Activated T-cell treated with anti-CD3 and anti-CD28 coated beads, Interleukin-2, amount 50 U/mL, for 4 hours (primary cell): ENCODE results near the gene FER. TPM values are rescaled to one million over a fixed set of nuclear protein-coding genes. Genes with fewer than 3 reads are reported as not detected.
"Not testable (repeated sequence)": the region's sequence is repeated elsewhere in the genome, so short reads cannot be mapped to it uniquely, and the experiment has no call there.

Experiments
- ATAC-seq, 2 donors: fragments of 200-7000 bp; cut with Tn5 transposase; one replicate each; pipeline ENCODE4 v1.10.0; 2021
- DNase-seq: peaks from one replicate; pipeline ENCODE4 v3.0.0-alpha.2; 2020
- H3K27me3 Mint-ChIP-seq: one replicate; pipeline ENCODE4 v1.8.0; 2021; ENCODE audit warnings: low read depth, mixed read lengths
- H3K36me3 Mint-ChIP-seq: one replicate; pipeline ENCODE4 v1.8.0; 2022; ENCODE audit warnings: mixed read lengths; ENCODE audit not compliant: insufficient read depth
- H3K4me1 Mint-ChIP-seq: one replicate; pipeline ENCODE4 v1.8.0; 2021; ENCODE audit warnings: low read depth, mixed read lengths
- H3K4me3 Mint-ChIP-seq: one replicate; pipeline ENCODE4 v1.8.0; 2021; ENCODE audit warnings: mild to moderate bottlenecking, moderate library complexity, mixed read lengths
- H3K9me3 Mint-ChIP-seq: one replicate; pipeline ENCODE4 v1.8.0; 2021; ENCODE audit warnings: mixed read lengths
- total RNA-seq, 3 donors: library from RNA; stranded (reverse); gene quantifications; one replicate each; pipeline ENCODE4 v1.2.1, GENCODE V29; 2021

FER gene
- total RNA-seq, 3 donors from 2014 or later, result 5.1 to 7.4 (median 7.3) TPM

GRCh38 chr5:109052216-109052615, 304.5 kb downstream of the FER start:
- ATAC-seq, H3K9me3 Mint-ChIP-seq, H3K4me1 Mint-ChIP-seq, DNase-seq, H3K4me3 Mint-ChIP-seq, H3K27me3 Mint-ChIP-seq: not testable (repeated sequence)
- peaks cover 24% of the 10 kb centered on the region for H3K36me3 Mint-ChIP-seq

GRCh38 chr5:109053995-109054417, 306.3 kb downstream of the FER start:
- Mint-ChIP-seq H3K4me1 (no peaks in the 10 kb centered on the region), H3K36me3 (peaks cover 23% of the 10 kb centered on the region), H3K4me3 (no peak overlapping the region), H3K9me3 (no peaks in the 10 kb centered on the region), H3K27me3 (no peaks in the 10 kb centered on the region)
- ATAC-seq (no peak), DNase-seq (no peak)

- Mint-ChIP-seq H3K4me1 (no peaks in the 10 kb centered on the region), H3K27me3 (no peaks in the 10 kb centered on the region)
- no peak for ATAC-seq
Measured at GRCh38 chr5:109060378-109061025, 312.8 kb downstream of the FER start.

GRCh38 chr5:109062664-109063063, 315.0 kb downstream of the FER start:
- Mint-ChIP-seq H3K4me3 (no peak overlapping the region), H3K36me3 (peaks cover 4% of the 10 kb centered on the region), H3K27me3 (no peaks in the 10 kb centered on the region), H3K4me1 (no peaks in the 10 kb centered on the region), H3K9me3 (no peaks in the 10 kb centered on the region)
- no peak for ATAC-seq
- no peak for DNase-seq

More at GRCh38 chr5:109060378-109061025, 312.8 kb downstream of the FER start:
- no peak overlapping the region for H3K4me3 Mint-ChIP-seq
- no peaks in the 10 kb centered on the region for H3K9me3 Mint-ChIP-seq
- H3K36me3 Mint-ChIP-seq, result peaks cover 4% of the 10 kb centered on the region
- no peak for DNase-seq

- H3K27me3 Mint-ChIP-seq, result no peaks in the 10 kb centered on the region
- H3K4me1 Mint-ChIP-seq, result no peaks in the 10 kb centered on the region
- H3K36me3 Mint-ChIP-seq, result peaks cover 4% of the 10 kb centered on the region
- DNase-seq (no peak), ATAC-seq (no peak)
- no peak overlapping the region for H3K4me3 Mint-ChIP-seq
- H3K9me3 Mint-ChIP-seq, result no peaks in the 10 kb centered on the region
Measured at GRCh38 chr5:109063223-109063622, 315.5 kb downstream of the FER start.

- ATAC-seq, result no peak
- no peak for DNase-seq
- Mint-ChIP-seq H3K9me3 (no peaks in the 10 kb centered on the region), H3K4me1 (no peaks in the 10 kb centered on the region), H3K27me3 (no peaks in the 10 kb centered on the region), H3K4me3 (no peak overlapping the region), H3K36me3 (no peaks in the 10 kb centered on the region)
Measured at GRCh38 chr5:109076741-109077140, 329.0 kb downstream of the FER start.

GRCh38 chr5:109078448-109078847, 330.8 kb downstream of the FER start:
- Mint-ChIP-seq H3K27me3 (no peaks in the 10 kb centered on the region), H3K9me3 (no peaks in the 10 kb centered on the region), H3K4me3 (no peak overlapping the region), H3K36me3 (no peaks in the 10 kb centered on the region), H3K4me1 (no peaks in the 10 kb centered on the region)
- no peak for ATAC-seq
- no peak for DNase-seq

GRCh38 chr5:109080481-109080880, 332.8 kb downstream of the FER start:
- ATAC-seq (no peak), DNase-seq (no peak)
- Mint-ChIP-seq H3K9me3 (no peaks in the 10 kb centered on the region), H3K27me3 (no peaks in the 10 kb centered on the region), H3K4me3 (no peak overlapping the region), H3K36me3 (no peaks in the 10 kb centered on the region), H3K4me1 (no peaks in the 10 kb centered on the region)

GRCh38 chr5:109080896-109081295, 333.2 kb downstream of the FER start:
- ATAC-seq, result no peak
- no peak for DNase-seq
- no peaks in the 10 kb centered on the region for H3K9me3 Mint-ChIP-seq

GRCh38 chr5:109083937-109084336, 336.2 kb downstream of the FER start:
- ATAC-seq, result no peak
- DNase-seq, result no peak
- no peaks in the 10 kb centered on the region for H3K36me3 Mint-ChIP-seq
- no peak overlapping the region for H3K4me3 Mint-ChIP-seq
- H3K27me3 Mint-ChIP-seq, result no peaks in the 10 kb centered on the region
- no peaks in the 10 kb centered on the region for H3K9me3 Mint-ChIP-seq
- no peaks in the 10 kb centered on the region for H3K4me1 Mint-ChIP-seq

More at GRCh38 chr5:109080896-109081295, 333.2 kb downstream of the FER start:
- H3K4me3 Mint-ChIP-seq, result no peak overlapping the region
- no peaks in the 10 kb centered on the region for H3K4me1 Mint-ChIP-seq
- no peaks in the 10 kb centered on the region for H3K27me3 Mint-ChIP-seq
- H3K36me3 Mint-ChIP-seq, result no peaks in the 10 kb centered on the region

- DNase-seq (no peak), ATAC-seq (no peak)
- Mint-ChIP-seq H3K4me1 (no peaks in the 10 kb centered on the region), H3K4me3 (no peak overlapping the region), H3K36me3 (peaks cover 7% of the 10 kb centered on the region), H3K9me3 (no peaks in the 10 kb centered on the region), H3K27me3 (no peaks in the 10 kb centered on the region)
Measured at GRCh38 chr5:109089191-109089590, 341.5 kb downstream of the FER start.

- ATAC-seq, result no peak
- no peak overlapping the region for H3K4me3 Mint-ChIP-seq
- no peak for DNase-seq
- H3K27me3 Mint-ChIP-seq, result no peaks in the 10 kb centered on the region
- H3K4me1 Mint-ChIP-seq, result no peaks in the 10 kb centered on the region
- H3K36me3 Mint-ChIP-seq, result no peaks in the 10 kb centered on the region
- no peaks in the 10 kb centered on the region for H3K9me3 Mint-ChIP-seq
Measured at GRCh38 chr5:109099081-109099480, 351.4 kb downstream of the FER start.

- ATAC-seq (no peak), DNase-seq (no peak)
- Mint-ChIP-seq H3K4me3 (no peak overlapping the region), H3K9me3 (no peaks in the 10 kb centered on the region), H3K4me1 (no peaks in the 10 kb centered on the region), H3K27me3 (no peaks in the 10 kb centered on the region), H3K36me3 (peaks cover 2% of the 10 kb centered on the region)
Measured at GRCh38 chr5:109100971-109101370, 353.3 kb downstream of the FER start.

- H3K9me3 Mint-ChIP-seq, result no peaks in the 10 kb centered on the region
- peaks cover 2% of the 10 kb centered on the region for H3K36me3 Mint-ChIP-seq
- DNase-seq (no peak), ATAC-seq (no peak)
- no peak overlapping the region for H3K4me3 Mint-ChIP-seq
- H3K27me3 Mint-ChIP-seq, result no peaks in the 10 kb centered on the region
- H3K4me1 Mint-ChIP-seq, result no peaks in the 10 kb centered on the region
Measured at GRCh38 chr5:109102096-109102690, 354.5 kb downstream of the FER start.

- Mint-ChIP-seq H3K36me3 (peaks cover 2% of the 10 kb centered on the region), H3K4me1 (no peaks in the 10 kb centered on the region), H3K27me3 (no peaks in the 10 kb centered on the region), H3K9me3 (no peaks in the 10 kb centered on the region), H3K4me3 (no peak overlapping the region)
- ATAC-seq (no peak), DNase-seq (no peak)
Measured at GRCh38 chr5:109105631-109106267, 358.1 kb downstream of the FER start.
